Activated CD4-positive, alpha-beta memory T cell treated with anti-CD3 and anti-CD28 coated beads for 36 hours (primary cell): ENCODE results near the gene GRID1. TPM values are rescaled to one million over a fixed set of nuclear protein-coding genes. Genes with fewer than 3 reads are reported as not detected.
"Not testable (repeated sequence)": the region's sequence is repeated elsewhere in the genome, so short reads cannot be mapped to it uniquely, and the experiment has no call there.

Experiments
- CTCF ChIA-PET: fragments of 350-600 bp; sonication (Branson Sonifier 250); formaldehyde crosslinking; loops from one replicate; lab custom pipeline; 2021; ENCODE audit warnings: antibody characterized with exemption, inconsistent platforms; lab: Charles Lee
- POLR2A ChIA-PET: fragments of 350-600 bp; sonication (Branson Sonifier 250); formaldehyde crosslinking; loops from one replicate; lab custom pipeline; 2021; ENCODE audit warnings: antibody characterized with exemption; lab: Charles Lee
- DNase-seq: peaks from one replicate; pipeline ENCODE4 v3.0.0-alpha.2; 2020
- H3K27ac Mint-ChIP-seq: one replicate; pipeline ENCODE4 v1.8.0; 2021; ENCODE audit warnings: mixed read lengths
- H3K27me3 Mint-ChIP-seq: one replicate; pipeline ENCODE4 v1.8.0; 2021; ENCODE audit warnings: mixed read lengths
- H3K36me3 Mint-ChIP-seq: one replicate; pipeline ENCODE4 v1.8.0; 2021; ENCODE audit warnings: mixed read lengths
- H3K4me1 Mint-ChIP-seq: one replicate; pipeline ENCODE4 v1.8.0; 2021; ENCODE audit warnings: low read depth, mixed read lengths
- H3K4me3 Mint-ChIP-seq: one replicate; pipeline ENCODE4 v1.8.0; 2021; ENCODE audit warnings: mild to moderate bottlenecking, mixed read lengths
- H3K9me3 Mint-ChIP-seq: one replicate; pipeline ENCODE4 v1.8.0; 2021; ENCODE audit warnings: mixed read lengths
- intact Hi-C: fragments of 100-400 bp; cut with micrococcal nuclease; formaldehyde crosslinking; loops from one replicate; pipeline ENCODE4 v1.15.1; 2023
- total RNA-seq, 2 experiments: library from RNA; stranded (reverse); gene quantifications; one replicate each; pipeline ENCODE4 v1.2.3, GENCODE V29; 2021

Gene GRID1
- total RNA-seq, 2 experiments from 2014 or later: not detected

GRCh38 chr10:86033581-86033980 lies 333.0 kb downstream of the GRID1 start:
- H3K36me3 Mint-ChIP-seq: no peaks in the 10 kb centered on the region
- CTCF ChIA-PET: no interaction called here
- POLR2A ChIA-PET: no interaction called here
- H3K9me3 Mint-ChIP-seq: peaks cover 7% of the 10 kb centered on the region
- peaks cover 2% of the 10 kb centered on the region for H3K27me3 Mint-ChIP-seq
- intact Hi-C loops: no loop called here
- no peak for DNase-seq
- H3K4me1 Mint-ChIP-seq: no peaks in the 10 kb centered on the region
- H3K27ac Mint-ChIP-seq: no peak overlapping the region
- H3K4me3 Mint-ChIP-seq: no peak overlapping the region

- H3K4me1 Mint-ChIP-seq, DNase-seq, H3K4me3 Mint-ChIP-seq, H3K9me3 Mint-ChIP-seq, intact Hi-C loops, H3K36me3 Mint-ChIP-seq, H3K27me3 Mint-ChIP-seq, H3K27ac Mint-ChIP-seq, CTCF ChIA-PET, POLR2A ChIA-PET: not testable (repeated sequence)
Observed at GRCh38 chr10:86032087-86032486, 334.5 kb downstream of the GRID1 start.

DNA sequence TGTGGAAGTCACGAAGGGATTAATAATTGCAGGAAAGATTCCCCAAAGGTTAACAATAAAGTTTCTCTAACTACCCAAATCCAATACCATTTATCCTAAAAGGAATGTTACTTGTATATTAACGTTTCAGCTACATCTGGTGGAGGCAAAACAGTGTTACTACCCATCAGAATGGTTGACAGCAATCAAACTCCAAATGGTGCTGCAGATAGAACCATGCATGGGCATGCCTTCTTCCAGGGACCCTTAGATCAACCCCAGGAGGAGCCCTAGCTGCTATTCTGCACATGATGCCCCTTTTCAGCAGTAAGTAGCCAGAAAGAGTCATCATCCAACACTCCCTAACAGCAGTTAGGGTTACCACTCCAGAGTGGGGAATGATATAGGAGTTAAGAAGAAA lies 336.3 kb downstream of the GRID1 start:
- Mint-ChIP-seq H3K4me3 (no peak overlapping the region), H3K4me1 (no peaks in the 10 kb centered on the region), H3K36me3 (no peaks in the 10 kb centered on the region), H3K27me3 (peaks cover 7% of the 10 kb centered on the region), H3K9me3 (peaks cover 7% of the 10 kb centered on the region), H3K27ac (no peak overlapping the region)
- DNase-seq: no peak
- ChIA-PET POLR2A (no interaction called here), CTCF (no interaction called here)
- intact Hi-C loops: no loop called here

DNA sequence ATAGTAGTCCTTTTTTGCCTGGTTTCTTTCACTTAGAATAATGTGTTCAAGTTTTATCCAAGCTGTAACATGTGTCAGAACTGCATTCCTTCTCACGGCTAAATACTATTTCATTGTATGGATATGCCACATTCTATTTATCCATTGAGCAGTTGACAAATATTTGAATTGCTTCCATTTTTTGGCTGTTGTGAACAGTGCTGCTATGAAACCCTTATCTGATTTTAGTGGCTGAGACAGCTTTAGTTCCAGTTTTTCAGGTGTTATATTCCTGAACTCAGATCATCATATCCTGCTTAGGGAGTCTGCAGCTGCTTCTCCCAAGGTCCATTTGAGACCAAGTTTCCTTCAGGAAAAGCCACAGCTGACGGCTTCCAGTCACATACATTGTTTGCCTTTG lies 339.2 kb downstream of the GRID1 start:
- H3K27ac Mint-ChIP-seq: no peak overlapping the region
- peaks cover 7% of the 10 kb centered on the region for H3K9me3 Mint-ChIP-seq
- POLR2A ChIA-PET: no interaction called here
- no peak overlapping the region for H3K4me3 Mint-ChIP-seq
- H3K27me3 Mint-ChIP-seq: peaks cover 7% of the 10 kb centered on the region
- CTCF ChIA-PET: no interaction called here
- no peak for DNase-seq
- no peaks in the 10 kb centered on the region for H3K36me3 Mint-ChIP-seq
- H3K4me1 Mint-ChIP-seq: no peaks in the 10 kb centered on the region
- intact Hi-C loops: no loop called here

DNA sequence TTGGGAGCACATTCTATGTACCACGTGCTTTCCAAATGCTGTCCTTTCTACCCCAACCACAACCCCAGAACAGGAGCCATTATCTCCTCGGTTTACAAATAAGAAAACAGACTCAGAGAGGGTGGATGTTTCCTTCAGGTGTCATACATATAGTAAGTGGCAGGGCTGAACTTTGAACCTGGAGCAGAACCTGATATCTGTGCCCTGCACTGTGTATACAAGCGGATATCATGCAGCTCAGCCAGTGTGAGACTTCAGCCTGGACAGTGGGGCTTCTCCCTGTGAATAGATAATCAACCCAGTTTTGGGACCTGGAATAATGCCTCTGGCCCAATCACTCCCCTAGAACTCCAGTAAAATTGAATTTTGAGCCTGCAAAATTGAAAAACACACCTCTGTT lies 341.1 kb downstream of the GRID1 start:
- intact Hi-C loops: no loop called here
- H3K27ac Mint-ChIP-seq: no peak overlapping the region
- H3K4me3 Mint-ChIP-seq: no peak overlapping the region
- peaks cover 7% of the 10 kb centered on the region for H3K27me3 Mint-ChIP-seq
- CTCF ChIA-PET: no interaction called here
- no peaks in the 10 kb centered on the region for H3K4me1 Mint-ChIP-seq
- POLR2A ChIA-PET: no interaction called here
- peaks cover 5% of the 10 kb centered on the region for H3K9me3 Mint-ChIP-seq
- no peaks in the 10 kb centered on the region for H3K36me3 Mint-ChIP-seq
- no peak for DNase-seq

DNA sequence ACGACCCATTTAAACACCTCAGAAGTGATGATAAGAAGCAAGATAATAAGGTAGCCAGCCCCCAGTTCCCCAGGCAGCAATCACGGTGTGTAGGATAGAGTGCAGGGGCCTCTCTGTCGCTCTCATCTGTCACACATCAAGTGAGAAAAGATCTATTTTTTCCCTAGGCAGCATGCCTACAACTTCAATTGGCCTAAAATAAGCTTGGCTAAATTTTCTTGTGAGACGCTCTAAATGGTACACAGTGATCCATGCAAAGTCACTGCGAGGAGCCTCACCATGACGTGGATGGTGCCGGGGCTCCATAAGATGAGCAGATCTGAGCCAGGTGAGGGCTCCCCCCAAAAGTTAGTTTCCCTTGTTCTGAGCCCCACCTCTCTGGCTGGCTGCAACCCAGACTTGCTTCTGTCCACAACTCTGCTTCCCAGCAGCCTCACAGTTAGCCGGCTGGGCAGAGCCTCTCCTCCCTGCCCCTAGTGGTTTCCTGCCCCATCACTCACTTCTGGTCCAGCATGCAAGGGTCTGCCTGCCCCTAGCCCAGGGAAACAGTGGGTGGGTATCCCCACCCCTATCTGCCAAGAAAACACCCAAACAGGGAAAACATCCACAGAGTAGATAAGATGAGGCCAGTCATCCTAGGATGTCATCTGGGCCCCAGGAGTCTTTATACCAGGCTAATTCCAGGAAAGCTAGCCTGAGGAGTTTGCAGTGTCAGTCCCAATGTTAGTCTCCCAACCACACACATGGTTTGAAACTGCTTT lies 342.1 kb downstream of the GRID1 start:
- Mint-ChIP-seq H3K4me3 (no peak overlapping the region), H3K9me3 (no peaks in the 10 kb centered on the region), H3K4me1 (no peaks in the 10 kb centered on the region), H3K36me3 (no peaks in the 10 kb centered on the region), H3K27ac (no peak overlapping the region), H3K27me3 (peaks cover 7% of the 10 kb centered on the region)
- DNase-seq: no peak
- ChIA-PET CTCF (no interaction called here), POLR2A (no interaction called here)
- intact Hi-C loops: no loop called here

- Mint-ChIP-seq H3K27me3 (peaks cover 5% of the 10 kb centered on the region), H3K27ac (no peak overlapping the region), H3K9me3 (no peaks in the 10 kb centered on the region), H3K36me3 (no peaks in the 10 kb centered on the region), H3K4me3 (no peak overlapping the region), H3K4me1 (no peaks in the 10 kb centered on the region)
- ChIA-PET CTCF (no interaction called here), POLR2A (no interaction called here)
- no peak for DNase-seq
- intact Hi-C loops: no loop called here
Observed at GRCh38 chr10:86023931-86024280, 342.7 kb downstream of the GRID1 start.

DNA sequence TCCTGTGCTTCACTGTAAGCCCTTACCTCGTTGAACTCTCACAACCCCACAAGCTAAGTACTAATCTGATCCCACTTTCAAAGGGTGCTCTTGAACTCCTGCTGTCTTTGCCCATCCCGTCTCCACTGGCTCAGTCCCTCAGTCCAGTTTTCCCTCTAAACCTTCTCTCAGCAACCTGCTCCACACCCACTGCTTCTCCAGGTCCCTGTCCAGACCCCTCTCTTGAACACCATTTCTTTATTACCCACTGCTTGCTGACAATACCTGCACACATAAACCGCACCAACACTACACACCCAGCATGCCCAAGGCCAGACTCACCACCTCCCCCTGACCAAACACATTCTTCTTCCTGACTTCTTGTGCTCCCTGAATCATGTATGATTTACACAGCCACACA lies 343.3 kb downstream of the GRID1 start:
- Mint-ChIP-seq H3K27ac (no peak overlapping the region), H3K4me1 (no peaks in the 10 kb centered on the region), H3K36me3 (no peaks in the 10 kb centered on the region), H3K4me3 (no peak overlapping the region), H3K9me3 (no peaks in the 10 kb centered on the region), H3K27me3 (peaks cover 5% of the 10 kb centered on the region)
- ChIA-PET CTCF (interaction anchor here (0.7 kb wide), 1 partner anchor 33 kb away, joined by 3 read pairs; no protein-coding TSS in a partner anchor), POLR2A (no interaction called here)
- intact Hi-C loops: no loop called here
- DNase-seq: no peak

DNA sequence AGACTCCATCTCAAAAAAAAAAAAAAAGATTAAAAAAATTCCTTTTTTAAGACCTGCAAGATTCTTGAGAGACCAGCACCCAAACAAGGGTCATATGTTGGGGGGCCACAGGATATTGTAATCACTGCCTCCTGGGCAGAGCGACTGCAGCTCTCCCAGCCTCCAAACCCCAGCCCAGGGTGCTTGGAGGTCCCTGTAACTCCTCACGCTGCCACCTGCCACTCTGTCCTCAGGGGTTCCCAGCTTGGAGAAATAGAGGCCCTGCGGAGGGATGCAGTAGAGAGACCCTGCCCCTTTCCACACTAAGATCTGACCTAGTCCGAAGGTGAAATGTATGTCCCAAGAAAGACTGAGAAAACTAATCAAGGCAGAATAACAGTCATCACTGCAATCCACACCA lies 343.7 kb downstream of the GRID1 start:
- H3K9me3 Mint-ChIP-seq: no peaks in the 10 kb centered on the region
- H3K27ac Mint-ChIP-seq: no peak overlapping the region
- peaks cover under 1% of the 10 kb centered on the region for H3K4me1 Mint-ChIP-seq
- ChIA-PET CTCF (interaction anchor here (0.7 kb wide), 1 partner anchor 32 kb away, joined by 3 read pairs; no protein-coding TSS in a partner anchor), POLR2A (no interaction called here)
- intact Hi-C loops: no loop called here
- peaks cover 4% of the 10 kb centered on the region for H3K27me3 Mint-ChIP-seq
- no peak overlapping the region for H3K4me3 Mint-ChIP-seq
- H3K36me3 Mint-ChIP-seq: no peaks in the 10 kb centered on the region
- no peak for DNase-seq

- H3K27me3 Mint-ChIP-seq: no peaks in the 10 kb centered on the region
- CTCF ChIA-PET: no interaction called here
- intact Hi-C loops: no loop called here
- DNase-seq: no peak
- no peak overlapping the region for H3K27ac Mint-ChIP-seq
- H3K4me3 Mint-ChIP-seq: no peak overlapping the region
- no peaks in the 10 kb centered on the region for H3K36me3 Mint-ChIP-seq
- H3K9me3 Mint-ChIP-seq: no peaks in the 10 kb centered on the region
- peaks cover 4% of the 10 kb centered on the region for H3K4me1 Mint-ChIP-seq
- POLR2A ChIA-PET: no interaction called here
Observed at GRCh38 chr10:86020134-86020533, 346.5 kb downstream of the GRID1 start.

GRCh38 chr10:86019141-86019540 lies 347.5 kb downstream of the GRID1 start:
- Mint-ChIP-seq H3K27me3 (no peaks in the 10 kb centered on the region), H3K9me3 (no peaks in the 10 kb centered on the region), H3K27ac (no peak overlapping the region), H3K4me3 (no peak overlapping the region), H3K36me3 (no peaks in the 10 kb centered on the region), H3K4me1 (peaks cover 4% of the 10 kb centered on the region)
- intact Hi-C loops: no loop called here
- ChIA-PET CTCF (no interaction called here), POLR2A (no interaction called here)
- DNase-seq: no peak

DNA sequence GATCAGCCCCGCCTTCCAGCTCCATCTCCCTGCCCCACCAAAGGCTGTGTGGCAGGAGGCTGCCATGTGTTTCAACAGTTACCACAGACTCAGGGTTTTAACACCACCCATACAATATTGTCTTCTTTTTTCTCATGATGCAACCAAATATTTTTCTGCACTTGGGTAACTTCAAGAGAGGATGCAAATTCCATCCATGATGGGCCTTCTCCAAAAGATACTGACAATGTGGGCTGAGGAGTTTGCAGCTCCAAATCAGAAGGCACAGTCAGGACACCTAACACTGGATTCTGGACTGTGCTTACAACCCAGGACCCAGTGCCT lies 347.9 kb downstream of the GRID1 start:
- ChIA-PET POLR2A (no interaction called here), CTCF (no interaction called here)
- Mint-ChIP-seq H3K4me1 (peaks cover 4% of the 10 kb centered on the region), H3K27ac (no peak overlapping the region), H3K9me3 (no peaks in the 10 kb centered on the region), H3K36me3 (no peaks in the 10 kb centered on the region), H3K4me3 (no peak overlapping the region), H3K27me3 (no peaks in the 10 kb centered on the region)
- intact Hi-C loops: no loop called here
- no peak for DNase-seq
